GM21529 (cell line): ENCODE results near the gene FAM219A.

Experiments used
- ATAC-seq: cut with Tn5 transposase; IDR thresholded peaks from one replicate; pipeline ENCODE4 v1.9.1; 2021; ENCODE audit not compliant: unreplicated experiment

The FAM219A gene

DNA sequence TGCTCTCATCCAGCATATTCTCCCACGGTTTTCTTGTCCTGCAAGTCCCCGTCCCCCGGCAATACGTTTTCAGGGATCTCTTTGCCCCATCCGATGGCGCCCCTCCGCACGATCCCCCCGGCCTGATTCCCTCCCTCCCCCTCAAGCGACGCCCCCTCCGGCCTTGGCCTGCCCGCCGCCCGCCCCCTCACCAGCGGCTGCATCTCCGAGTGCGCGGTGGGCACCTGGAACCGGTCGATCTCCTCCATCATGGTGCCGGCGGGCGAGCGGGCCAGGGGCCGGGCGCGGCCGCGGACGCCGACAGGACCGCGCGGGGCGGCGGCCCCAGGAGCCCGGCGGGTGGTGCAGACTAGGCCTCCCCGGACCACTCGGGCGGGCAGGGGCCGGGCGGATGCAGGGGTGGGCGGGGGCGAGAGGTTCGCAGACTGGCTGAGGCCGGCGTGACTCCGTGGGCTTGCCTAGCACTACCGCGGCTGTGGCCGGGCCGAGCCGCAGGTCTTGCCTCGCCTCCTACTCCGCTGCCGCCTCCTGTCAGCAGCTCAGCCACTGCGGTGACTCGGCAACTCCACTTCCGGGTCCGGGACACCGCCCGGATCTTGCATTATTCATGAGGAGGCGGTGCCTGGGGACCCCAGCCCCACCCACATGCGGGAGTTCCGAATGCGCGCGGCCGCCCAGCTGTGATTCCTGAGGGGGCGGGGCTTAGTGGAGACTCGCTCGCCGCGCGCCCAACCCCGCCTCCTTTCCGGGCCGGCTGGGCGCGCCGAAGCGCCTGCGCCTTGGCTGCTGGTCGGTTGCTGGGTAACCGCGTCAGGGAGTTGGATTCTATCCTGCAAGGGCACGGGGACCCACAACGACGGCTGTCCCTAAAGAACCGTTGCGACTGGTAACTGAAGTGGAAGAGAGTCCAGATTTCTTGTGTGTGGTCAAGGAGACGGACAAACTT lies at the start of gene FAM219A, which contains the start of gene DNAI1:
FAM219A (minus strand) TSS at position 558 of the 946 bp plus-strand sequence; CDS start at position 251, 307 bp downstream.
DNAI1 (plus strand) TSS at position 793 of the 946 bp plus-strand sequence. CDS start 201 bp downstream, outside the sequence.
- peak; percentile 98 for ATAC-seq

DNA sequence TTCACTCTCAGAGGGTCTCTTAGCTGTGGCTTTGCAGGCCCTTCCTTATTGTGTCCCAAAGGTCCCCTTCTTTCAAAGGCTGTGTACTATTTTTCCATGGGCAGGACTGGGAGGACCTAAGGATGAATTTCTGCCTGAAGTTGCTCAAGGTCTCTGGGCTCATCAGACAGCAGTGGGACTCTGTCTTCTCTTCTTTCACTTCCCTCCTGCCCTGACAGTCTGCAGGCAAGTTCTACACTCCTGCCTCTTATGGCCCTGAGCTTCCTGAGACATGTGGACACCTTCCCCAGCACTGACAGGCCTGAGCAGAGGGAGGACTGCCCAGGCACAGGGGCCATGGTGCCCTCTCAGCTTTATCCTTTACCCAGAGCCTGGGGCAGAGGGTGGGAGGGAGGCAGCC lies 49.6 kb upstream of the FAM219A start:
- ATAC-seq: no peak

- no peak for ATAC-seq
These were observed 49.2 kb upstream of the FAM219A start for GRCh38 chr9:34507556-34507955.

DNA sequence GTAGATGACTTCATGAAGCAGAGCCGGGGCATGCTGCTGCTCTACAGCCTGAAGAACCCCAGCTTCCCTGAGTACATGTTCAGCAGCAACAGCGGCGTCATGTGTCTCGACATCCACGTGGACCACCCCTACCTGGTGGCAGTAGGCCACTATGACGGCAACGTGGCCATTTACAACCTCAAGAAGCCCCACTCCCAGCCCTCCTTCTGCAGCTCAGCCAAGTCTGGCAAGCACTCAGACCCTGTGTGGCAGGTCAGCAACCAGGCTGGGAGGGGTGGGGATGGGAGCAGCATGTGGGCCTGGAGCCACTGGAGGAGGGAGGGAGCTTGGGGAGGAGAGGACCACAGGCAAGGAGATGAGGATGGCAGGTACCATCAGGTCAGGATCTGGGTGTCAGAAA lies 48.3 kb upstream of the FAM219A start:
- no peak for ATAC-seq

GRCh38 chr9:34505370-34506120 lies 47.2 kb upstream of the FAM219A start:
- no peak for ATAC-seq

- ATAC-seq: no peak
These were observed 45.0 kb upstream of the FAM219A start for GRCh38 chr9:34503406-34503805.

DNA sequence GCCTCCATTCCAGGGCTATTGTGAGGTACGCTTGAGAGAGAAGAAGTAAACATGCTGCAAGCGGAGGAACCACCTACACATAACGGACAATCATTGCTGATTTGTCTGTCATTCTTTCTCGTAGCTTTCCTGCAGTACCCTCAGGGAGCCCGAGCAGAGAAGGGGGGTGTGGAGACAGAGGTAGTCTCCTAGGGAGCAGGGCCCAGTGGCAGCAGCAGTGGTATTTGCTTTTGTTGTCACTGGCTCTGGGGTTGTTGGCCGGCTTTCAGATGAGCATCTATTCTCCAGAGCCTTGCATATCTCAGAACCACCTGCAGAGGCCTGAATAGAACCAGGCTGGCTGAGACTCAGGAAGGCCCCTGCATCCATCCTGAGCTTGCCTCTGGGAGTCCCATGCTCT lies 44.5 kb upstream of the FAM219A start:
- no peak for ATAC-seq

GRCh38 chr9:34502471-34502870 lies 44.1 kb upstream of the FAM219A start:
- no peak for ATAC-seq

DNA sequence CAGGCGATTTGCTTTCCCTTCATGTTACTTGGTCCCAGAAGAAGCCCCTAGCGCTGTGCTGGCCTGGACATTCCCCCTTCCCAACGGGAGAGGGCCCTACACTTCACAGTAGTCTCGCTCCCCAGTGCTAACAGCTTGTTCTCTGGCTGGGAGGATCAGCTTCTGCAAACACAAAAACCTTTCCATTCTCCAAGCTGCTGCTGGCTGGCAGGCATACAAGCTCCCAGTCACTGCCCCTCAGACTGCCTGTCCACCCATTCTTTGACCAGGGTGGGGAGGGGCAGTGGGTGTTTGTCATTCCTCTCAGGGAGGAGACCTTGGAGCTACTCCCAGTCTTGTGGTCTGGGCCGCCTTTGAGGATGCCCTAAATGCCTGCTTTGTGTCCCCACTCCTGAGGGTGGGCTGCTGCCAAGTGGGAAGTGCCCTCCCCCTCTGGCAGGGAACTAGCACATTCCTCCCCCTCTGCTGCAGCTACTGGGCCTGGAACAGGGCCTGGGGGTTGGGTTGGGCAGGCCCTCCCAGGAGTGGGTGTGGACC lies 43.6 kb upstream of the FAM219A start:
- no peak for ATAC-seq

DNA sequence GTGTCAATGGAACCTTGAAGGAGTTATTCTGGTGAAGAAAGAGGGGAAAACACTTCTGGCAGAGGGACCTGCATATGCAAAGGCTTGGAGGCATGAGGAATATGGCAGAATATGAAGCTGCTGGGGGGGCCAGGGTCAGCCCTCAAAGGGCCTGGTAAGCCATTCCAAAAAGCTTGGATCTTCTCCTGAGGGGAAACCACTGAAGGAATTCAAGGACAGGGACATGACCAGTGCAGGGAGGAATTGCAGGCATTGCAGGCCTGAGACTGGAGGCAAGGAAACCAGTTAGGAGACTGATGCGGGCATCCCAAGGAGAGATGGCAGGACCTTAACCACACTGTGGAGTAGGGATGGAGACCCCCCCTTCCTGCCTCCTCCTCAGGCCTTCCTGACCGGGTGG lies 43.0 kb upstream of the FAM219A start:
- ATAC-seq: no peak

DNA sequence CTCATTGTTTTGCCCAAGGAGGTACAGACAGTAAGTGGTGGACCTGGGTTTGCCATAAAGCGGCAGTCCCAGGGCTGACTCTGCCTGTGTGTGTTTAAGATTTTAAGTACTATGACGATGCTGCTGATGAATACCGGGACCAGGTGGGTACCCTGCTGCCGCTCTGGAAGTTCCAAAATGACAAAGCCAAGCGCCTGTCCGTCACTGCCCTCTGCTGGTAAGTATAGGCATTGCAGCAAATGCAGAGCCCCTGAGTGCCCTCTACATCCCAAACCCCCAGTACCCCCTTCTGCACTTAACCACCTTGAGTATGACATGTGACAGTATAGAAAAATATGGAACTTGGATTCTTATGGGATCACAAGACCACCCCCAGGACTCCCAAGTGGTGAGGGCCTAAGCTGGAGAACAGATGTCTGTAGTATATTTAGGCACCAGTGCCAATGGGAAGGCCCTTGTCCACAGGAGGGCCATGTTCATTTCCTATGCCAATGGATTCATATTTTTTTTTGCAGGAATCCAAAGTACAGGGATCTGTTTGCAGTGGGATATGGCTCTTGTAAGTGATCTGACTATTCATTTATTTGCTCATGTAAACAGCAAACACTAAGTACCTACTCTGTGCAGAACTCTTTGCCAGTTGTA lies 42.4 kb upstream of the FAM219A start:
- ATAC-seq: no peak

DNA sequence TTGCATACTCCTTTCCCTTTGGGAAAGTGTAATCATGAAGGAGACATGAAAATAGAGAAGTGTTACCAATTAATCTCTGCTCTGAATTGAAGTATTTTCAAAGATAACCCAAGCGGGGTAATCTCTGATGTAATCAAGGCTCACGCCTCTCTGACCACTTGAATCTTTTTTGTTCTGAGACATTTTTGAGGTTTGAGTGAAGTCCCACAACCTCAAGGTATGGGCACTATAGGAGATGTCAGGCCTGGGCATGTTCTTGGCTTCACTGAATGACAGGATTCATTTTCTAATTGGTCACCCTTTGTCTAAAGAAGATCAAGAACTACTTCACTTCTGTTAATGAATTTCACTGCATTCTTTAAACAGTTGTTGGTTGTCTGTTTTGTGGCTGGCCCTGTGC lies 40.7 kb upstream of the FAM219A start:
- ATAC-seq: no peak

- ATAC-seq: no peak
These were observed 40.2 kb upstream of the FAM219A start for GRCh38 chr9:34498553-34498952.

- no peak for ATAC-seq
These were observed 37.9 kb upstream of the FAM219A start for GRCh38 chr9:34496149-34496712.

DNA sequence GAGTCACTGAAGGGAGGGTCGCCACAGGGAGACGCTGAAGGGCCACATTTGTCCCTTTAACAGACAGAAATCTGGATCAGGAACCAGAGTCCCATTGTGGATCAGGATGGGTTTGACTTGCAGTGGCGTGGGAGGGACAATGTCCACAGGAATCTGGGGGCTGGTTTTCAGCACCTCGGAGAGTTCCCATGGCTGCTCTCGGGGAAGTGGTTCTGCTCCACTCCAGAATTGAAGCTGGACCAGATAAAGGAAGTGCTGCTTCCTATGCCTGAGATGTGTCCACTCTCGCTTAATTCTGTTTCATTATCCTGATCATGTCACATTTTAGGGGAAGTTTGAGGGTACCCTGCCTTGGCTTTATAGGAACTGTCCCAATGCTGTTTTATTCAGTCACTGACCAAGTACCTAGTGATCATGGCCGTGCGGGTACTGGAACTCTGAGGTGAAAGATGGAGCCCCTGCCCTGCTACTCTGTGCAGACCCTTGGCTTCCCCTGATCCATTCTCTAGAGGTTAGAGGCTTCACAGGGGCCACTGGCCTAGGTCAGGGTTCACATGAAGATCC lies 35.7 kb upstream of the FAM219A start:
- no peak for ATAC-seq

DNA sequence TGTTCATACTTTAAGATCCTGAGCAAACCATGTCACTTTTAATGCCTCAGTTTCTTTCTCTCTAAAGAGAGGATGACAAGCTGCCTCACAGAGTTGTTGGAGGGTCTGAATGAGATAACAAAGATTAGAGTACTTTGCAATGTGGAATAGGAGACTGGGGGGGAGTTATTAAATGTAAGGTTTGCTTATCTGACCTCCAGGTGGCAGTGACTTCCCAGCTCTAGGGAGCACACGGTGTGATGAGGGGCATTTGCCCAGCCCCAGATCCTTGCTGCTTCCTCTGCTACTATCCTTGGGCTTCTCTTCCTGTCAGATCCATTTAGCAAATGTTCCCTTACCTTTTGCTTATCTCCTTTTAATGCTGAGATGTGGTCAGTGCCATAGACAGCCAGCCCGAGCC lies 33.7 kb upstream of the FAM219A start:
- ATAC-seq: no peak

GRCh38 chr9:34491596-34491995 lies 33.2 kb upstream of the FAM219A start:
- ATAC-seq: no peak

DNA sequence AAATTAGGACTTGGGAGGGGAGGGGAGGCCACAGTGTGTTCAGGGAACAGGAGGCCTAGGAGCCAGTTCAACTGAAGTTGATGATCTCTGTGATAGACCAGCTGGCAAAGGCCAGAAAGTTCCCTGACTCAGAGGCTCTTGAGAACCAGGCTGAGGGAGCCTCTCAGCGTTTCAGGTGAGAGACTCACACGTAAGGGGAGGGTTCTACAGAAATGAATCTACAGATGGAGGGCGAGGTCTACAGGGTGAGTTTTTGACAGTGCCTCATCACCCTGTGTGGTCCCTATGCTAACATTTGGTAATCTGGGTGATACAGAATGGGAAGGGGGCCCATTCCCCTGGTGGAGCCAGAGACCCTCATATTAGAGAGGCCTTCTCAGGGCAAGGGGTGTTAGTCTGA lies 32.4 kb upstream of the FAM219A start:
- no peak for ATAC-seq

- no peak for ATAC-seq
These were observed 32.0 kb upstream of the FAM219A start for GRCh38 chr9:34490360-34490759.

DNA sequence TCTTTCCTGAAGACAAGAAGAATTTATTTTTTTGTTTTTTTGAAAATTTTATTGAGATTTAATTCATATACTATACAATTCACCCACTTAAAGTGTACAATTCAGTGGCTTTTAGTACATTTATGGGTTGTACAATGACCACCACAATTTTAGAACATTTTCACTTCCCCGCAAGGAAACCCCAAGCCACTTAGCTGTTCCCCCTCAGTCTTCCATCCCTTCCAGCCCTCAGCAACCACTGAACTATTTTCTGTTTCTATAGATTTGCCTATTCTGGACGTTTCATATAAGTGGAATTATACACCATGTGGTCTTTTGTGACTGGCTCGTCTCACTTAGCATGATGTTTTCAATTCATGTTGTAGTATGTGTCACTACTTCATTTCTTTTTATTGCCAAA lies 28.2 kb upstream of the FAM219A start:
- no peak for ATAC-seq
